ENCODE measurements around the gene CNN2. TPM values are rescaled to one million over a fixed set of nuclear protein-coding genes. Genes with fewer than 3 reads are reported as not detected.

The CNN2 gene
- total and polyA plus RNA-seq, 2 of the 13 experiments (the other 11 are each of a cell fraction or from before 2014, with no cell fraction given): 63.6 to 70.0 TPM

DNA sequence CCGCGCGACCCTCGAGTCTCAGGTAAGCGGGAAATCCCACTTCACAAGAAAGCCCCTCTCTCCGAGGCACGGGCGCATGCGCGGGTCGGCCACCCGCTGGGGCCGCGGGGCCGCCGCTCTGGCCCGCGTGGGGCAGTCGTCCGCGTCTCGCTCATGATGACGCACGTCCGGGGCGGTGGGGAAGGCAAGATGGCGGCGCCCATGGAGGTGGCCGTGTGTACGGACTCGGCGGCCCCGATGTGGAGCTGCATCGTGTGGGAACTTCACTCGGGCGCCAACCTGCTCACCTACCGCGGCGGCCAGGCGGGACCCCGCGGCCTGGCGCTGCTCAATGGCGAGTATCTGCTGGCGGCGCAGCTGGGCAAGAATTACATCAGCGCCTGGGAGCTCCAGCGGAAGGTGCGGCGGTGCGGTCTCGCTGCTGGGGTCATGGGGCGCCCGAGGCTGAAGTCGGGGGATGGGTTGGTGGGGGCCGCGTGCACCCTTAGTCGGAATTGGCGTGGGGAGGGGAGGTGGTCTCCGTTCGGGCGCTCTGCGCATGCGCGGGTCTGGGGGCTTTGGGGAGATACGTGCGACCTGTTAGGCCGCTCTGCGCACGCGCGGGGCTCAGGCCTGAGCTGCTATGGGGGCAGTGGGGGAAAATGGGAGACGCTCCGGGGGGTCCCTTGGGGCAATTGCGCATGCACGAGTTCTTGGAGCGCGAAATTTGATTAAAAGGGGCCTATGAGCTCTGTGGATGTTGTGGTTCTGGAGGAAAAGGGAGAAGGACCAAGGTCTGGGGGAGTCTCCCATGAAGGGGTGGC lies 42.0 kb upstream of the CNN2 start, which contains the start of gene WDR18 (continued):
- peak; percentile 52 for TF ChIP-seq UBTF (CRISPR knock-in tag; IDR thresholded peaks at IDR 0.05)
- TF ChIP-seq ZNF773 (CRISPR knock-in tag; IDR thresholded peaks at IDR 0.05; ENCODE audit: borderline replicate concordance): no peak
- TF ChIP-seq NFIB (CRISPR knock-in tag; IDR thresholded peaks at IDR 0.05; ENCODE audit: borderline replicate concordance): no peak
- peak; percentile 82; the same call in 1 of the 2 replicates for TF ChIP-seq ZNF160 (CRISPR knock-in tag; IDR thresholded peaks at IDR 0.05)
- TF ChIP-seq GATA4 (IDR thresholded peaks at IDR 0.05; ENCODE audit: borderline replicate concordance, low read depth): peak; percentile 38; the same call in 1 of the 2 replicates
- no peak; the same call in 1 of the 2 replicates for TF ChIP-seq ZNF761 (CRISPR knock-in tag; conservative IDR thresholded peaks at IDR 0.05)
- TF ChIP-seq, protein P1, sequence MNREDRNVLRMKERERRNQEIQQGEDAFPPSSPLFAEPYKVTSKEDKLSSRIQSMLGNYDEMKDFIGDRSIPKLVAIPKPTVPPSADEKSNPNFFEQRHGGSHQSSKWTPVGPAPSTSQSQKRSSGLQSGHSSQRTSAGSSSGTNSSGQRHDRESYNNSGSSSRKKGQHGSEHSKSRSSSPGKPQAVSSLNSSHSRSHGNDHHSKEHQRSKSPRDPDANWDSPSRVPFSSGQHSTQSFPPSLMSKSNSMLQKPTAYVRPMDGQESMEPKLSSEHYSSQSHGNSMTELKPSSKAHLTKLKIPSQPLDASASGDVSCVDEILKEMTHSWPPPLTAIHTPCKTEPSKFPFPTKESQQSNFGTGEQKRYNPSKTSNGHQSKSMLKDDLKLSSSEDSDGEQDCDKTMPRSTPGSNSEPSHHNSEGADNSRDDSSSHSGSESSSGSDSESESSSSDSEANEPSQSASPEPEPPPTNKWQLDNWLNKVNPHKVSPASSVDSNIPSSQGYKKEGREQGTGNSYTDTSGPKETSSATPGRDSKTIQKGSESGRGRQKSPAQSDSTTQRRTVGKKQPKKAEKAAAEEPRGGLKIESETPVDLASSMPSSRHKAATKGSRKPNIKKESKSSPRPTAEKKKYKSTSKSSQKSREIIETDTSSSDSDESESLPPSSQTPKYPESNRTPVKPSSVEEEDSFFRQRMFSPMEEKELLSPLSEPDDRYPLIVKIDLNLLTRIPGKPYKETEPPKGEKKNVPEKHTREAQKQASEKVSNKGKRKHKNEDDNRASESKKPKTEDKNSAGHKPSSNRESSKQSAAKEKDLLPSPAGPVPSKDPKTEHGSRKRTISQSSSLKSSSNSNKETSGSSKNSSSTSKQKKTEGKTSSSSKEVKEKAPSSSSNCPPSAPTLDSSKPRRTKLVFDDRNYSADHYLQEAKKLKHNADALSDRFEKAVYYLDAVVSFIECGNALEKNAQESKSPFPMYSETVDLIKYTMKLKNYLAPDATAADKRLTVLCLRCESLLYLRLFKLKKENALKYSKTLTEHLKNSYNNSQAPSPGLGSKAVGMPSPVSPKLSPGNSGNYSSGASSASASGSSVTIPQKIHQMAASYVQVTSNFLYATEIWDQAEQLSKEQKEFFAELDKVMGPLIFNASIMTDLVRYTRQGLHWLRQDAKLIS (CRISPR knock-in tag; IDR thresholded peaks at IDR 0.05): no peak
- TF ChIP-seq MTA1 (CRISPR knock-in tag; IDR thresholded peaks at IDR 0.05; ENCODE audit: borderline replicate concordance): peak; percentile 64; the same call in 1 of the 2 replicates
- TF ChIP-seq ZSCAN25 (CRISPR knock-in tag; IDR thresholded peaks at IDR 0.05): no peak; the same call in 1 of the 2 replicates
- TF ChIP-seq TCF7 (IDR thresholded peaks at IDR 0.05; ENCODE audit: low read depth): no peak
- TF ChIP-seq MTF1 (CRISPR knock-in tag; IDR thresholded peaks at IDR 0.05): no peak
- no peak for TF ChIP-seq GFI1 (CRISPR knock-in tag; IDR thresholded peaks at IDR 0.05; ENCODE audit: borderline replicate concordance)
- TF ChIP-seq ZFP36L2 (CRISPR knock-in tag; IDR thresholded peaks at IDR 0.05): no peak
- no peak for TF ChIP-seq CERS6 (CRISPR knock-in tag; IDR thresholded peaks at IDR 0.05)
- peak; percentile 36 for TF ChIP-seq TEAD3 (CRISPR knock-in tag; optimal IDR thresholded peaks at IDR 0.05; ENCODE audit: borderline replicate concordance)
- 0 out of 2 replicates have a peak, but pooled peaks have one; percentile 36 for TF ChIP-seq NFKB2 (CRISPR knock-in tag; IDR thresholded peaks at IDR 0.05; ENCODE audit: borderline replicate concordance)
- TF ChIP-seq SP2 (CRISPR knock-in tag; IDR thresholded peaks at IDR 0.05): peak; percentile 63; the same call in 1 of the 2 replicates
- 0 out of 2 replicates have a peak, but pooled peaks have one; percentile 28 for TF ChIP-seq MEF2D (CRISPR knock-in tag; IDR thresholded peaks at IDR 0.05)
- TF ChIP-seq RARA (CRISPR knock-in tag; IDR thresholded peaks at IDR 0.05): peak; percentile 47; the same call in 1 of the 2 replicates
- TF ChIP-seq, protein P2, sequence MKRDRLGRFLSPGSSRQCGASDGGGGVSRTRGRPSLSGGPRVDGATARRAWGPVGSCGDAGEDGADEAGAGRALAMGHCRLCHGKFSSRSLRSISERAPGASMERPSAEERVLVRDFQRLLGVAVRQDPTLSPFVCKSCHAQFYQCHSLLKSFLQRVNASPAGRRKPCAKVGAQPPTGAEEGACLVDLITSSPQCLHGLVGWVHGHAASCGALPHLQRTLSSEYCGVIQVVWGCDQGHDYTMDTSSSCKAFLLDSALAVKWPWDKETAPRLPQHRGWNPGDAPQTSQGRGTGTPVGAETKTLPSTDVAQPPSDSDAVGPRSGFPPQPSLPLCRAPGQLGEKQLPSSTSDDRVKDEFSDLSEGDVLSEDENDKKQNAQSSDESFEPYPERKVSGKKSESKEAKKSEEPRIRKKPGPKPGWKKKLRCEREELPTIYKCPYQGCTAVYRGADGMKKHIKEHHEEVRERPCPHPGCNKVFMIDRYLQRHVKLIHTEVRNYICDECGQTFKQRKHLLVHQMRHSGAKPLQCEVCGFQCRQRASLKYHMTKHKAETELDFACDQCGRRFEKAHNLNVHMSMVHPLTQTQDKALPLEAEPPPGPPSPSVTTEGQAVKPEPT (CRISPR knock-in tag; IDR thresholded peaks at IDR 0.05; ENCODE audit: low read depth): 0 out of 2 replicates have a peak, but pooled peaks have one; percentile 34
- TF ChIP-seq NR3C1 (CRISPR knock-in tag; IDR thresholded peaks at IDR 0.05): no peak

All from HepG2 (cell line).